Large intestine (tissue), 3 donors: Measurements from ENCODE around the gene BIN1. TPM values are rescaled to one million over a fixed set of nuclear protein-coding genes. Genes with fewer than 3 reads are reported as not detected.

Experiments
- DNase-seq, 2 donors: peaks; one replicate each; pipeline versions ENCODE4 v3.0.0 to v3.0.0-alpha.2; 2013
- H3K27ac ChIP-seq: one replicate; pipeline ENCODE4 v1.5.1; 2013; ENCODE audit warnings: low read length
- H3K27me3 ChIP-seq: 2 replicates; pipeline ENCODE4 v1.6.1; 2013; ENCODE audit warnings: low read length; ENCODE audit not compliant: control insufficient read depth, insufficient read depth
- H3K36me3 ChIP-seq: 2 replicates; pipeline ENCODE4 v1.6.1; 2013; ENCODE audit warnings: low read length; ENCODE audit not compliant: control insufficient read depth, insufficient read depth
- H3K4me1 ChIP-seq: one replicate; pipeline ENCODE4 v1.6.1; 2013; ENCODE audit warnings: low read length; ENCODE audit not compliant: control insufficient read depth, insufficient read depth
- H3K4me3 ChIP-seq: one replicate; pipeline ENCODE4 v1.5.1; 2013; ENCODE audit warnings: low read length
- H3K9me3 ChIP-seq: one replicate; pipeline ENCODE4 v1.6.1; 2013; ENCODE audit warnings: mild to moderate bottlenecking, low read depth, low read length, moderate library complexity; ENCODE audit not compliant: control insufficient read depth
- whole genome bisulfite sequencing: methylation state at CpG from one replicate; pipeline ENCODE4 v1.1.5; 2013; ENCODE audit warnings: low lambda C conversion rate; ENCODE audit not compliant: insufficient coverage; 5-methylcytosine and 5-hydroxymethylcytosine counted together
- polyA plus RNA-seq: library from polyadenylated mRNA; unstranded; fragments of 120-200 nt; gene quantifications from one replicate; pipeline ENCODE4 v1.2.1, GENCODE V29; 2013

Gene BIN1
- polyA plus RNA-seq, 1 donor: 50.0 TPM

DNA sequence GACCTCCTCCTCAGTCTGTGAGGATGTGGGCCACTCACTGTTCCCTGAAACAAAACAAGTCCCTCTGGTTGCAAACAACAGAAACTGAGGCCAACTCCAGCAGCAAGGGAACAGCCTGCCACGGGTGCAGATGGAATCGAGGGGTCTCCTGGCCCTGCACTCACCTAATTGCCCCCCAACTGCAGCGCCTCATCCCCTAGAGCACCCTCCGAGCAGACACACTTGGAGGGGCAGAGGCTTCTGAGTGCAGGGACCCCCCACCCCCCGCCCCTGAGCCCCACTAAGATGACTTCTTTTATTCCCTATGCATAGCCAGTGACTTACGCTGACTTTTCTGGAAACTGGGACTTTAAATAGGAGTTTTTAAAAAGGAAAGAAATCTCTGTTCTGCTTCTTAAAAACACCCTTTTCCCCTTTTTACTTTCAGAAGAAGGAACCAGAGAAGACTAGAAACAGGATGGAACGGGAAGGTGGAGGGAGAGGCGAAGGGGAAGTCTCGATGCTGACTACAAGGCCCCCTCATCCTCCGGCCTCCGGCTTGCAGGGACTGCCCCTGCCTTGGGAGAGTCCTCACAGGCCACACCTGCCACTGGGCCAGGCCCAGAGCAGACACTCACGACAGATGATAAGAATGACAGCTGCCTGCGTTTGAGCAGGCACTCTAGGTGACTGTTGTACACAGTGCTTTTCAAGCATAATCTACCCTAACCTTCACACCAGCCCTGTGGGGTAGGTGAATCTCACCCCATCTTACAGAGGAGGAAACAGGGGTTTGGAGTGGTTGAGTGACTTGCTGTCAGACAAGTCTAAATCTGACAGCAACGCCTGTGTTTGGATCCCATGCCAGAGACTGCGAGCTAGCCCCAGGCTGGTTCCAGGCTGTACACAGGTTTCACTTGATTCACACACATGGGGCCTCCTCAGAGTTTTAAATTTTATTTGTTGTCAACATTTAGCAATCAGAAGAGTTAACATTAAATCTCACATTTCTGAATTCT lies 28.2 kb upstream of the BIN1 start:
- WGBS: 67% methylated on average over 1 of the region's 15 CpGs
- peak in 1 of 2 donors; percentile 41 for DNase-seq
- no peaks in the 10 kb centered on the region for H3K9me3 ChIP-seq
- H3K4me3 ChIP-seq: no peak overlapping the region
- H3K27ac ChIP-seq: no peak overlapping the region
- H3K36me3 ChIP-seq: no peaks in the 10 kb centered on the region
- H3K4me1 ChIP-seq: no peaks in the 10 kb centered on the region
- no peaks in the 10 kb centered on the region for H3K27me3 ChIP-seq

DNA sequence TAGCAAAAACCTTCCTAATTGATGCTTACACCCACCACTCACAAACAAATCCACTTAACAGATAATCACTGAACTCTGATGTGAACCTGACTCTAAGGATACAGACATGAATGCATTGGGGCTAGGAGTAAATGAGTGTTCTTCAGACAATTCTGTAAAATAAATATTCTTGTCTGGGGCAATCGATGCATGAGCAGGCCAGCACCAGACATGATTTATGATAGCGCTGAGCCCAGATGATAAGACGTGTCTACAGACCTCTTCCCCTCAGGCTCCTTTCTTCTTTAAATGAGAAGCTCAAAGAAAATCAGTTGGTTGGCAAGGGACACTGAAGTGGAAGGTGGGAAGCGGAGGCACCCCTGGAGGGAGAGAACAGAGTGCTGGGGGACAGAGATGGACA lies 27.3 kb upstream of the BIN1 start:
- no peak for DNase-seq
- no peaks in the 10 kb centered on the region for H3K4me1 ChIP-seq
- WGBS: no CpG with 5 or more reads among the region's 4 CpGs
- H3K27me3 ChIP-seq: no peaks in the 10 kb centered on the region
- no peak overlapping the region for H3K27ac ChIP-seq
- H3K9me3 ChIP-seq: no peaks in the 10 kb centered on the region
- H3K36me3 ChIP-seq: no peaks in the 10 kb centered on the region
- H3K4me3 ChIP-seq: no peak overlapping the region

DNA sequence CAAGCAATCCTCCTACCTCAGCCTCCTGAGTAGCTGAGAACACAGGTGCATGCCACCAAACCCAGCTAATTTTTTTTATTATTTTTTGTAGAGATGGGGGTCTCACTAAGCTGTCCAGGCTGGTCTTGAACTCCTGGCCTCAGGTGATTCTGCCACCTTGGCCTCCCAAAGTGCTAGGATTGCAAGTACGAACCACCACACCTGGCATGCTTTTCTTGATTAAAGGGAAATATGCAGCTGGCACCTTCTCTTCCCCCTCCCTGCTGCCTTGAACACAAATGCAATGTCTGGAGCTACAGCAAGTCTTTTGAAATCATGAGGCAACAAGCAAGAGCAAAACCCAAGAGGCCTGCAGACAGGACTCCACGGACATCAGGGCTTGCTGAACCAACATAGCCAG lies 26.8 kb upstream of the BIN1 start:
- Histone ChIP-seq H3K36me3 (no peaks in the 10 kb centered on the region), H3K27ac (no peak overlapping the region), H3K4me3 (no peak overlapping the region), H3K9me3 (no peaks in the 10 kb centered on the region), H3K4me1 (no peaks in the 10 kb centered on the region), H3K27me3 (no peaks in the 10 kb centered on the region)
- no peak for DNase-seq
- WGBS: no CpG with 5 or more reads among the region's 2 CpGs

DNA sequence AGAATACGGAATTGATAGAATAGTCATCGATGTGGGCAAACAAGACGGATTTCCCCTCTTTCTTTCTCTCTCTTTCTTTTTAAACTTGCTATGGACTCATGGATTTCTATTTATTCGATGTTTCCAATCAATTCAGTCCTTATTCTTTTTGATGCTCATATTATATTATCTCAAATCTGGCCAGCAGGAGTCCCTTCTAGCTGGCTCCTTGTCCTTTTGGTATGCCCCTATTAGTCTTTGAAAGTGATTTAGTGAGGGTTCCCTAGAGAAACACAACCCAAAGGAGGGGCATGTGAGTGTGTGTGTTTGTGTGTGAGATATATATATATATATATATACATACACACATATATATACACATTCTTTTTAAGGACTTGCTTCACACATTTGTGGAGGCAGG lies 23.5 kb upstream of the BIN1 start:
- no peaks in the 10 kb centered on the region for H3K9me3 ChIP-seq
- H3K27ac ChIP-seq: no peak overlapping the region
- H3K36me3 ChIP-seq: no peaks in the 10 kb centered on the region
- no peak for DNase-seq
- H3K27me3 ChIP-seq: no peaks in the 10 kb centered on the region
- no peak overlapping the region for H3K4me3 ChIP-seq
- peaks cover 4% of the 10 kb centered on the region for H3K4me1 ChIP-seq
- 100% methylated on average over 4 of the region's 4 CpGs for WGBS

DNA sequence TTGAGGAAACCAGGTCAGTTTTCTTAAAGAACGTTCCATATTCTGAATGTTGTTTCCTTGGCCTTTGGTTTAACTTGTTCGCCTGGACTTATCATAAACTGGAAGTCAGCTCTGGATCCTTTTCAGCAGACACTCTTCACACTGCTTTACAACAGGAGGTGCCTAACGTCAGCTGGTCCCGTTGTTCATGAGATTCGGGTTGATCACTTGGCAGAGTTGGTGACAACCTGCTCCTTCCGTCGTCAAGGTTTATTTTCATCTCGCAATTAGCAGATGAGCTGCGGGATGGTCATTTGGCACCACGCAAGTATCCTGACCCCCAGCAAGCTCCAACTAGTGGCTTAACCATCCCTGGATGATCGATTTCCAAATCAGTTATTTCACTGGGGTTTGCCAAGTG lies 23.0 kb upstream of the BIN1 start:
- WGBS: 93% methylated on average over 5 of the region's 11 CpGs

DNA sequence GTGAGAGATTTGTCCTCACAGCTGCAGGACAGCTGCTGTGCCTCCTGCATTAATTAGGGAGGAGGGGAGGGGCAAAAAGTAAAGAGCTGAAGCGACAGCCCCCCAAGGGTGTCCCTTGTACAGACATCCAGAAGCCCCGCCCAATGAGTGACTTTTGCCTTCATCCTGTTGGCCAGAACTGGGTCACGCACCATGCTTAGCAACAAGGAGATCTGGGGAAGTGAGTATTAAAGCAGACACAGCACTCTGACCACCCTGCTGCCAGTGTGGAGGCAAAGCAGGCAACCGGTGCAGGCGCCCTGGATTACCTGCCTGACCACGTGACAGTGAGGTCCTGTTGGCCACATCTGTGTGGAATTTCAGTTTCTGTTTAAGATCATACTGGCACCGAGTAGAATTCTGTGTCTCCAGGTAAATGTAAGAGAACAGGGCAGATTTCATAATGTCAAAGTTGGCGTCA lies 21.5 kb upstream of the BIN1 start:
- WGBS: no CpG with 5 or more reads among the region's 8 CpGs
- H3K27me3 ChIP-seq: no peaks in the 10 kb centered on the region
- DNase-seq: peak; percentile 62 to 81
- no peaks in the 10 kb centered on the region for H3K36me3 ChIP-seq
- H3K4me1 ChIP-seq: peaks cover 7% of the 10 kb centered on the region
- no peaks in the 10 kb centered on the region for H3K9me3 ChIP-seq
- peak overlapping the region; percentile 19 for H3K4me3 ChIP-seq
- H3K27ac ChIP-seq: peak overlapping the region; percentile 65

More for the DNA sequence above, 23.0 kb upstream of the BIN1 start:
- no peak overlapping the region for H3K27ac ChIP-seq
- H3K36me3 ChIP-seq: no peaks in the 10 kb centered on the region
- no peak for DNase-seq
- no peaks in the 10 kb centered on the region for H3K9me3 ChIP-seq
- no peak overlapping the region for H3K4me3 ChIP-seq
- no peaks in the 10 kb centered on the region for H3K27me3 ChIP-seq
- H3K4me1 ChIP-seq: peaks cover 4% of the 10 kb centered on the region

DNA sequence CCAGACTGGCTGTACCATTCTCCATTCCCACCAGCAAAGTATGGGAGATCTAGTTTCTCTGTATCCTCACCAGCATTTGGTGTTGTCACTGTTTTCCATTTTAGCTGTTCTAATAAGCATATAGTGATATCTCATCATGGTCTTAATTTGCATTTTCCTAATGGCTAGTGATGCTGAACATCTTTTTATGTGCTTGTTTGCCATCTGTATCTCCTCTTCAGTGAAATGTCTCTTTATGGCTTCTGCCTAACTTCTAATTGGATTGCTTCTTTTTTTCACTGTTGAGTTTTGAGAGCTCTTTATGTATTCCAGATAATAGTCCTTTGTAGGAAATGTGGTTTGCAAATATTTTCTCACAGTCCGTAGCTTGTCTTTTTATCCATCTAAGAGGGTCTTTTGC lies 18.9 kb upstream of the BIN1 start:
- no peaks in the 10 kb centered on the region for H3K27me3 ChIP-seq
- no peak overlapping the region for H3K27ac ChIP-seq
- peaks cover 7% of the 10 kb centered on the region for H3K4me1 ChIP-seq
- H3K36me3 ChIP-seq: no peaks in the 10 kb centered on the region
- 100% methylated on average over 1 of the region's 1 CpG for WGBS
- no peaks in the 10 kb centered on the region for H3K9me3 ChIP-seq
- H3K4me3 ChIP-seq: no peak overlapping the region
- DNase-seq: no peak

DNA sequence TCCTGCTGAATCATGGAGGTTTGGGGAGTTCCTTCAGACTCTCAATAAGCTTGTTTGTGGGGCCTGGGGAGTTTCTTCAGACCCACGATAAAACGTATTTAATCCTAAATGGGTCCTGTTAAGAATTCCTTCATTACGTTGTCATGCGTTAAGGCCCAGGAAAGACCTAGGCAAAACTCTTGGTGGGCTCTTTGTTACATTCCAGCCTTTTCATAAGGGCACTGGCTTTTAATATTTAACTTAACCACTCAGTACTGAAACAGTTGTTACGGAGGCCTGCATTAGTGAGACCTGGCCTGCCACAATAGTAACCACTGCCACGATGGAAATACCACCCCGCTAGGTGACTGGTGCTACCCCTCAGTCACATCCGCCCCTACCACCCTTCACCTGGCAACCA lies 17.5 kb upstream of the BIN1 start:
- peaks cover 7% of the 10 kb centered on the region for H3K4me1 ChIP-seq
- H3K36me3 ChIP-seq: no peaks in the 10 kb centered on the region
- no peaks in the 10 kb centered on the region for H3K27me3 ChIP-seq
- no peak overlapping the region for H3K4me3 ChIP-seq
- H3K27ac ChIP-seq: peak overlapping the region; percentile 30
- 60% methylated on average over 2 of the region's 8 CpGs for WGBS
- no peaks in the 10 kb centered on the region for H3K9me3 ChIP-seq
- DNase-seq: peak in 1 of 2 donors; percentile 49

DNA sequence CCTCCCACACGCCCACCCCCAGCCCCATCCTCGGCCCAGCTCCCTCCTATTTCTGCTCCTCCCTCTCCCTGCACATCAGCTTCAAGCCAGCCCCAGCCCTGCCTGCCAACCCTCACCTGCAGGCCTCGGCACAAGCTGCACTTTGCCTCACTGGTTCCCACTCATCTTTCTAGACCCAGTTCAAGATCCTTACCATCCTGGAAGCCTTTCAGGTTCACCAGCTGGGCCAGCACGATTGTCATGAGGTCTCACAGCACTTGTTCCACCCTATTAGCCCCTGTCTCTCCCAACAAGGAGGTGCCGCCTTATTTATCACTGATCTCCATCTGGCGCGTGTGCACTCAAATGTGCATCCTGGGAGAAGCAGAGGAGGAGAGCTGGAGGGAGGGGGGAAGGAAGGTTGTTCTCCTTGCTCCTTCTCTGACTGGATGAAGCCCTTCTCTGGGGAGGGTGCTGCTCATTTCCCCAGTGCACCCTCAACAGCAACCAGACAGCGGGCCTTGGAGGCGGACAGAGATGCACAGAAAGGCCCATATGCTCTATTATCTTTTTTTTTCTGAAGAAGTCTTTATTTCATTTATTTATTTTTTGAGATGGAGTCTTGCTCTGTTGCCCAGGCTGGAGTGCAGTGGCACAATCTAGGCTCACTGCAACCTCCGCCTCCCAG lies 15.5 kb upstream of the BIN1 start:
- no peaks in the 10 kb centered on the region for H3K27me3 ChIP-seq
- no peaks in the 10 kb centered on the region for H3K9me3 ChIP-seq
- no peak overlapping the region for H3K27ac ChIP-seq
- DNase-seq: no peak
- H3K4me1 ChIP-seq: peaks cover 3% of the 10 kb centered on the region
- H3K36me3 ChIP-seq: no peaks in the 10 kb centered on the region
- H3K4me3 ChIP-seq: no peak overlapping the region
- no CpG with 5 or more reads among the region's 10 CpGs for WGBS

DNA sequence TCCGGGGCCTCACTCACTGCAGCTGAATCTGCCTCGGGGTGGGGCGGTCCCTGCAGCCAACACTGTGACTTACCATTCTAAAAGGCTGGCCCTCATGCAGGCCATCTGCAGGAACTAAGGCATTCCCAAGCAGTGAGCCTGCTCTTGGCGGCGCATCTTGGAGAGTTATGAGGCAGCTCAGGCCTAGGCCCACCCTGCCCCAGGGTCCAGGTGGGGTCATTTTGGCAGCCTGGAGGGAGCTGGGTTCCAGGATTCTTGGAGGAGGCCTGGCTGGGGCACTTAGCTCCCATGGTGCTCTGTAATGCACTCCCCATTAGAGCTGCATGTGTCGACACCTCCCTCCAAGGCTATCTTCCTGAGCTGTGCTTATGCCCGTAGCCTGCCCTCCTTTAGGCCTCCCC lies 14.8 kb upstream of the BIN1 start:
- H3K36me3 ChIP-seq: no peaks in the 10 kb centered on the region
- DNase-seq: no peak
- H3K27ac ChIP-seq: no peak overlapping the region
- no peak overlapping the region for H3K4me3 ChIP-seq
- H3K27me3 ChIP-seq: no peaks in the 10 kb centered on the region
- H3K9me3 ChIP-seq: no peaks in the 10 kb centered on the region
- peaks cover 3% of the 10 kb centered on the region for H3K4me1 ChIP-seq
- no CpG with 5 or more reads among the region's 7 CpGs for WGBS
